ENCODE results near the gene GP2.

GP2 gene

GRCh38 chr16:20302389-20302788, 24.9 kb downstream of the GP2 start:
- DNase-seq, result no peak

GRCh38 chr16:20301840-20302239, 25.5 kb downstream of the GP2 start:
- no peak for DNase-seq

GRCh38 chr16:20300312-20301097, 26.8 kb downstream of the GP2 start:
- peak; percentile 7 for DNase-seq

GRCh38 chr16:20298452-20298851, 28.9 kb downstream of the GP2 start:
- DNase-seq, result no peak

- no peak for DNase-seq
Measured at GRCh38 chr16:20291208-20292206, 35.8 kb downstream of the GP2 start.

GRCh38 chr16:20289571-20289970, 37.7 kb downstream of the GP2 start:
- no peak for DNase-seq

GRCh38 chr16:20285993-20286499, 41.3 kb downstream of the GP2 start:
- DNase-seq, result no peak

GRCh38 chr16:20280259-20280658, 47.1 kb downstream of the GP2 start:
- no peak for DNase-seq

- DNase-seq, result no peak
Measured at GRCh38 chr16:20271893-20272292, 55.4 kb downstream of the GP2 start.

- no peak for DNase-seq
Measured at GRCh38 chr16:20268409-20268808, 58.9 kb downstream of the GP2 start.

- no peak for DNase-seq
Measured at GRCh38 chr16:20265019-20265418, 62.3 kb downstream of the GP2 start.

GRCh38 chr16:20263138-20263855, 64.0 kb downstream of the GP2 start:
- DNase-seq, result no peak

GRCh38 chr16:20262248-20262647, 65.1 kb downstream of the GP2 start:
- DNase-seq, result no peak

GRCh38 chr16:20260215-20261009, 66.9 kb downstream of the GP2 start:
- no peak for DNase-seq
